ENCODE data around the gene PCNA. TPM values are rescaled to one million over a fixed set of nuclear protein-coding genes. Genes with fewer than 3 reads are reported as not detected.

Gene PCNA
- polyA plus RNA-seq, 1 donor, result 95.3 TPM

- H3K9me3 ChIP-seq (ENCODE audit: control insufficient read depth, low read depth, low read length), result no peaks in the 10 kb centered on the region
- H3K4me3 ChIP-seq (ENCODE audit: low read length), result no peak overlapping the region
- H3K4me1 ChIP-seq (ENCODE audit: control insufficient read depth, insufficient read depth, low read length), result peaks cover 48% of the 10 kb centered on the region
- WGBS (ENCODE audit: insufficient coverage, low lambda C conversion rate), result 67% methylated on average over 1 of the region's 2 CpGs
- no peaks in the 10 kb centered on the region for H3K36me3 ChIP-seq (ENCODE audit: control insufficient read depth, insufficient read depth, low read length)
- no peaks in the 10 kb centered on the region for H3K27me3 ChIP-seq (ENCODE audit: control insufficient read depth, insufficient read depth, low read length)
- no peak for DNase-seq
- H3K27ac ChIP-seq (ENCODE audit: low read length), result peak overlapping the region; percentile 6
Measured at GRCh38 chr20:5155404-5155803, 35.6 kb upstream of the PCNA start.

- no peaks in the 10 kb centered on the region for H3K9me3 ChIP-seq (ENCODE audit: control insufficient read depth, low read depth, low read length)
- H3K27me3 ChIP-seq (ENCODE audit: control insufficient read depth, insufficient read depth, low read length), result no peaks in the 10 kb centered on the region
- no peak overlapping the region for H3K27ac ChIP-seq (ENCODE audit: low read length)
- WGBS (ENCODE audit: insufficient coverage, low lambda C conversion rate), result no CpG with 5 or more reads among the region's 6 CpGs
- H3K4me3 ChIP-seq (ENCODE audit: low read length), result no peak overlapping the region
- DNase-seq, result no peak
- peaks cover 56% of the 10 kb centered on the region for H3K4me1 ChIP-seq (ENCODE audit: control insufficient read depth, insufficient read depth, low read length)
- H3K36me3 ChIP-seq (ENCODE audit: control insufficient read depth, insufficient read depth, low read length), result no peaks in the 10 kb centered on the region
Measured at GRCh38 chr20:5154543-5154925, 34.8 kb upstream of the PCNA start.

GRCh38 chr20:5153612-5154542, 34.1 kb upstream of the PCNA start:
- no peaks in the 10 kb centered on the region for H3K9me3 ChIP-seq (ENCODE audit: control insufficient read depth, low read depth, low read length)

GRCh38 chr20:5153152-5153467, 33.4 kb upstream of the PCNA start:
- WGBS (ENCODE audit: insufficient coverage, low lambda C conversion rate), result 85% methylated on average over 2 of the region's 3 CpGs
- Histone ChIP-seq H3K9me3 (ENCODE audit: control insufficient read depth, low read depth, low read length) (no peaks in the 10 kb centered on the region), H3K36me3 (ENCODE audit: control insufficient read depth, insufficient read depth, low read length) (no peaks in the 10 kb centered on the region), H3K27ac (ENCODE audit: low read length) (peak overlapping the region; percentile 64), H3K4me1 (ENCODE audit: control insufficient read depth, insufficient read depth, low read length) (peaks cover 64% of the 10 kb centered on the region), H3K27me3 (ENCODE audit: control insufficient read depth, insufficient read depth, low read length) (no peaks in the 10 kb centered on the region), H3K4me3 (ENCODE audit: low read length) (no peak overlapping the region)
- DNase-seq, result no peak

More at GRCh38 chr20:5153612-5154542, 34.1 kb upstream of the PCNA start:
- Histone ChIP-seq H3K4me3 (ENCODE audit: low read length) (no peak overlapping the region), H3K27me3 (ENCODE audit: control insufficient read depth, insufficient read depth, low read length) (no peaks in the 10 kb centered on the region), H3K4me1 (ENCODE audit: control insufficient read depth, insufficient read depth, low read length) (peaks cover 58% of the 10 kb centered on the region), H3K36me3 (ENCODE audit: control insufficient read depth, insufficient read depth, low read length) (no peaks in the 10 kb centered on the region), H3K27ac (ENCODE audit: low read length) (peak overlapping the region; percentile 64)
- DNase-seq, result no peak
- WGBS (ENCODE audit: insufficient coverage, low lambda C conversion rate), result 57% methylated on average over 1 of the region's 5 CpGs

GRCh38 chr20:5150226-5151076, 30.7 kb upstream of the PCNA start:
- H3K36me3 ChIP-seq (ENCODE audit: control insufficient read depth, insufficient read depth, low read length), result no peaks in the 10 kb centered on the region
- WGBS (ENCODE audit: insufficient coverage, low lambda C conversion rate), result 100% methylated on average over 1 of the region's 13 CpGs
- H3K27ac ChIP-seq (ENCODE audit: low read length), result peak overlapping the region; percentile 81
- H3K4me3 ChIP-seq (ENCODE audit: low read length), result no peak overlapping the region
- peaks cover 64% of the 10 kb centered on the region for H3K4me1 ChIP-seq (ENCODE audit: control insufficient read depth, insufficient read depth, low read length)
- no peaks in the 10 kb centered on the region for H3K9me3 ChIP-seq (ENCODE audit: control insufficient read depth, low read depth, low read length)
- peak; percentile 82 to 87 for DNase-seq
- no peaks in the 10 kb centered on the region for H3K27me3 ChIP-seq (ENCODE audit: control insufficient read depth, insufficient read depth, low read length)

DNA sequence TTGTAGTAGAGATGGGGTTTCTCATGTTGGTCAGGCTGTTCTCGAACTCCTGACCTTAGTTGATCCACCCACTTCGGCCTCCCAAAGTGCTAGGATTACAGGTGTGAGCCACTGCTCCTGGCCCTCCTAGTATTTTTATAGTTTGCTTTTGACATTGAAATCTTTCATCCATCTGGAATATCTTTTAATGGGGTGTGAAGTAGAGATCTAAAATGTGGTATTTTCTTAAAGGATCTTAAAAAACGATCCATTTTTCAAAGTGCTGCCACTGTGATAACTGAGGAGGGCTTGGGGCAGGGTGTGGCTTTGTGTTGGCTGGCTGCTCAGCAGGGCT, 30.1 kb upstream of the PCNA start:
- Histone ChIP-seq H3K4me3 (ENCODE audit: low read length) (no peak overlapping the region), H3K4me1 (ENCODE audit: control insufficient read depth, insufficient read depth, low read length) (peaks cover 58% of the 10 kb centered on the region), H3K9me3 (ENCODE audit: control insufficient read depth, low read depth, low read length) (no peaks in the 10 kb centered on the region), H3K27me3 (ENCODE audit: control insufficient read depth, insufficient read depth, low read length) (no peaks in the 10 kb centered on the region), H3K36me3 (ENCODE audit: control insufficient read depth, insufficient read depth, low read length) (no peaks in the 10 kb centered on the region), H3K27ac (ENCODE audit: low read length) (peak overlapping the region; percentile 81)
- DNase-seq, result no peak
- WGBS (ENCODE audit: insufficient coverage, low lambda C conversion rate), result no CpG with 5 or more reads among the region's 3 CpGs

DNA sequence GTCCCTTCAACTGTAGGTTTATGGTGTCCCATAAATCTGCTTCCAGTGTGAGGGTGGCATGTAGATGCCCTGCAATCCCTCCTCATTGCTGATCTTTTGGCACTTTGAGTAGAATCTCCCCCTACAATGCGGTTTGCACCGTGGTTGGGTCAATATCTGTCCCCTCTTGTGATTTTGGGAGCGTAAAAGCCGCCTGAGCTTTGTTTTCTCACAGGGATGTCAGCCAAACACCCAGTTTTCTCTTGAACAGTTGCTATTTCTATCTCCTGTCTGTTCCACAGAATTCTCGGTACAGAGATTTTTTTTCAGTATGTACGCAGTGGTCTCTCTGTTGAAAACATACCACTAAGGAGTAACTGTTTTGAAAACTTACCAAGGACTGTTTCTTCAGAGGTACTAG, 28.8 kb upstream of the PCNA start:
- H3K4me3 ChIP-seq (ENCODE audit: low read length), result no peak overlapping the region
- no peaks in the 10 kb centered on the region for H3K36me3 ChIP-seq (ENCODE audit: control insufficient read depth, insufficient read depth, low read length)
- DNase-seq, result no peak
- no peak overlapping the region for H3K27ac ChIP-seq (ENCODE audit: low read length)
- H3K9me3 ChIP-seq (ENCODE audit: control insufficient read depth, low read depth, low read length), result no peaks in the 10 kb centered on the region
- WGBS (ENCODE audit: insufficient coverage, low lambda C conversion rate), result no CpG with 5 or more reads among the region's 6 CpGs
- peaks cover 46% of the 10 kb centered on the region for H3K4me1 ChIP-seq (ENCODE audit: control insufficient read depth, insufficient read depth, low read length)
- no peaks in the 10 kb centered on the region for H3K27me3 ChIP-seq (ENCODE audit: control insufficient read depth, insufficient read depth, low read length)

GRCh38 chr20:5146871-5147592, 27.3 kb upstream of the PCNA start:
- no CpG with 5 or more reads among the region's 2 CpGs for WGBS (ENCODE audit: insufficient coverage, low lambda C conversion rate)
- Histone ChIP-seq H3K27ac (ENCODE audit: low read length) (no peak overlapping the region), H3K4me1 (ENCODE audit: control insufficient read depth, insufficient read depth, low read length) (peaks cover 34% of the 10 kb centered on the region), H3K27me3 (ENCODE audit: control insufficient read depth, insufficient read depth, low read length) (no peaks in the 10 kb centered on the region), H3K4me3 (ENCODE audit: low read length) (no peak overlapping the region), H3K9me3 (ENCODE audit: control insufficient read depth, low read depth, low read length) (no peaks in the 10 kb centered on the region), H3K36me3 (ENCODE audit: control insufficient read depth, insufficient read depth, low read length) (no peaks in the 10 kb centered on the region)
- DNase-seq, result no peak

DNA sequence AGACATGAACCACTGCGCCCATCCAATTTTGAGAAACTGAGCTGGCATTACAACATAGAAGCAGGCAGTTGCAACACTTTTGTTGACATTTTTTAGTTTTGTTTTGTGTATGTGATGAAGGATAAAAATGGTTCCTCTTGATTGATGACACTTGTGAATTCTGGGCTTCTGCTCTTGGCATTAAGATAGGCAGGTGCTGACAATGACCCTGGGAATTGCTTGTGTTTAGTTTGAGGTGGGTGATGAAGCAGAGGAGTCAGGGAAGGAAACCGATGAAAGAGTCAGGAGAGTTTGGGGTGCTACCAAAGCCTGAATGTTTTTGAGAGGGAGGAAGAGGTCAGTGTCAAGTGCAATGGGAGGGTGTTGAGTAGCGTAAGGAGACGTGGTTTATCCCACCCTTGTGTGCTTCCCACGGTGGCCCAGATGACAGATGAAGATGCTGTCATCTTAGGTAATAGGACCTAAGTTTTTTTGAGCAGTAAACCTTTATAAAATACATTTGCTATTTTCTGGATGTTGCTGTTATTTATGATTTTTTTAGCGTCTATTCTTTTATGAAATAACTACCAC, 26.4 kb upstream of the PCNA start:
- H3K9me3 ChIP-seq (ENCODE audit: control insufficient read depth, low read depth, low read length), result no peaks in the 10 kb centered on the region
- H3K36me3 ChIP-seq (ENCODE audit: control insufficient read depth, insufficient read depth, low read length), result no peaks in the 10 kb centered on the region
- H3K27ac ChIP-seq (ENCODE audit: low read length), result no peak overlapping the region
- WGBS (ENCODE audit: insufficient coverage, low lambda C conversion rate), result 88% methylated on average over 3 of the region's 6 CpGs
- no peak for DNase-seq
- peaks cover 28% of the 10 kb centered on the region for H3K4me1 ChIP-seq (ENCODE audit: control insufficient read depth, insufficient read depth, low read length)
- H3K27me3 ChIP-seq (ENCODE audit: control insufficient read depth, insufficient read depth, low read length), result no peaks in the 10 kb centered on the region
- H3K4me3 ChIP-seq (ENCODE audit: low read length), result no peak overlapping the region

Data from large intestine (tissue), 3 donors.